ENCODE data around the gene SLC9A7.
"Not testable (repeated sequence)": the region's sequence is repeated elsewhere in the genome, so short reads cannot be mapped to it uniquely, and the experiment has no call there.

The SLC9A7 gene

GRCh38 chrX:46754586-46755061 lies 4.3 kb downstream of the SLC9A7 start:
- no peak for DNase-seq (ENCODE audit: low read depth in 1 of 2, low spot score in 1 of 2)

- DNase-seq (ENCODE audit: low read depth in 1 of 2, low spot score in 1 of 2), result no peak
These were observed 4.9 kb downstream of the SLC9A7 start for GRCh38 chrX:46754036-46754435.

DNA sequence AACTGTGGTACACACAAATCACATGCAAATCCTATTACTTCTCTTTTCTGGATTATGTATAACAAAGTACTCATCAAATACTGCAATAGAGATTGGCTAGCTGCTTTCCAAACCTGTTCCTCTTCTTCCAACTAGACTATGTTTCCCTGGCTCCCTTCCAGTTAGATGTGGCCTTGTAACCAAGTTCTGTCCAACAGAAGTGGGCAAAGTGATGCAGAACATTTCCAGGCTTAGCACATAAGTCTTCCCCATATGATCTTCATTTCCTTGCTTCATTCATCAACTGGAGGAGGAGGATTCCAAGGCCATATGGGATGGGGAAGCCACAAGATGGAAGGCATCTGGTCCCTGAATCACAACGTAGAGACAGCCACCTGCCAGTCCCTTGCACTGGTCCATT lies 8.0 kb downstream of the SLC9A7 start:
- DNase-seq (ENCODE audit: low read depth in 1 of 2, low spot score in 1 of 2), result no peak

- DNase-seq (ENCODE audit: low read depth in 1 of 2, low spot score in 1 of 2), result no peak
These were observed 14.9 kb downstream of the SLC9A7 start for GRCh38 chrX:46744009-46744408.

DNA sequence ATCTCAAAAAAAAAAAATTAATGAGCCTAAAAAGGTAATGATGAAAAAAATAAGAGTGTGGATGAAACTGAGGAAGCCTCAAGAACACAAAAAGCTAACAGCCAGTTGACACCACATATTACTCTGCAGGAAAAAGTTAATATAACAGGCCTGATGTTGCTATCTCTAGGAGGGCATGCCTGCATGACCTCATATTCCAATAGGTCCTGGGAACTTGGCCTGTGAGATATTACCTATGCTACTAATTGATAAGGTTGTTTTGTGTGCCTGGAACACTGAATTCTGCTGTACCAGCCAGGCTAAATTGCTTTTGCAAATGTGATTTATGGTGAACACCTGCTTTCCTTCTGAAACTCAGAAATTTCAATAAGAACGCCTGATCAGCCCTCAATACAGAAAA lies 15.9 kb downstream of the SLC9A7 start:
- no peak for DNase-seq (ENCODE audit: low read depth in 1 of 2, low spot score in 1 of 2)

DNA sequence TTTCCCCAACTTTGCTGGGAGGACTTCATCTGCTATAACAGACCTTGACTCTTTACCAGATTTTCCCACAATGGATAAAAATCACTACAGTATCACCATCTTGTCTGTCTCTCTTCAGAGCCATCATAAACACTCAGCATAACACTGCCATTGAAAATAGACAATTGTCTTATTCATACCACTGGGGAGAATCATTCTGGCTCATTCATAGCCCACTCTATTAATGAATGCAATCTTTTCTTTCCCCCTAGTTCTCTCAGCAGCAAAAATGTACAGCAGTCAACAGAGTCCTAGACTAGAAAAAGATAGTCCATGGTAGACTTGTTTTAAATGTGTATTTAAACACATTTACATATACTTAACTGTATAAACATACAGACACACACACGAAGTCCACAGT lies 19.2 kb downstream of the SLC9A7 start:
- DNase-seq (ENCODE audit: low read depth in 1 of 2, low spot score in 1 of 2), result no peak

DNA sequence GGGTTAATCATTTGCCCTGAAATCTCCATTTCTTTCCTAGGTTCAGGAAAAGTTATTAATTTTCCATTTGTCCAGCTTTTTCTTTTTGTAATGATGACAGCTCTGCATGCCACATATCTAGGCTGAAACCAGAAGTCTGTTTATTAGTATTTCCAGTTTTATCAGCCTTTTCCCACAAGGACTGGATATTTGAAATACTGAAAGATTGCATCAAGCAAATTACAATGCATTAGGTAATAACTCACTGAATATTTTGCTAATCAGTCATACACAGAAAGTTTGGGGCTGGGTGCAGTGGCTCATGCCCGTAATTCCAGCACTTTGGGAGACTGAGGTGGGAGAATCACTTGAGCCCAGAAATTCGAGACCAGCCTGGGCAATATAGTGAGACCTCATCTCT lies 21.5 kb downstream of the SLC9A7 start:
- DNase-seq (ENCODE audit: low read depth in 1 of 2, low spot score in 1 of 2), result no peak

- no peak for DNase-seq (ENCODE audit: low read depth in 1 of 2, low spot score in 1 of 2)
These were observed 21.9 kb downstream of the SLC9A7 start for GRCh38 chrX:46737041-46737440.

DNA sequence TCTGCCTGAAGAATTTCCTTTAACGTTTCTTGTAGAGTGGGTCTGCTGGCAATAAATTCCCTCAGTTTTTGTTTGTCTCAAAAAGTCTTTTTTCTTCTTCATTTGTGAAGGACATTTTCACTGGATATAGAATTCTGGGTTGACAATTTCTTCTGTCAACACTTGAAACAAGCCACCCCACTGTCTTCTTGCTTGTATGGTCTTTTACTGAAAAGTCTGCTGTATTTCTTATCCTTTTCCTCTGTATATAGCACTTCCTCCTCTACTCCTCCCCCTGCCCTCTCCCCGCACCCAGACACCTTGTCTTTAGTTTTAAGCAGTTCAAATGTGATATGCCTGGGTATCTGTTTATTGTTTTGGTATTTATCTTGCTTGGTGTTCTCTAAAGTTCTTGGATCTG lies 23.3 kb downstream of the SLC9A7 start:
- DNase-seq (ENCODE audit: low read depth in 1 of 2, low spot score in 1 of 2), result no peak

DNA sequence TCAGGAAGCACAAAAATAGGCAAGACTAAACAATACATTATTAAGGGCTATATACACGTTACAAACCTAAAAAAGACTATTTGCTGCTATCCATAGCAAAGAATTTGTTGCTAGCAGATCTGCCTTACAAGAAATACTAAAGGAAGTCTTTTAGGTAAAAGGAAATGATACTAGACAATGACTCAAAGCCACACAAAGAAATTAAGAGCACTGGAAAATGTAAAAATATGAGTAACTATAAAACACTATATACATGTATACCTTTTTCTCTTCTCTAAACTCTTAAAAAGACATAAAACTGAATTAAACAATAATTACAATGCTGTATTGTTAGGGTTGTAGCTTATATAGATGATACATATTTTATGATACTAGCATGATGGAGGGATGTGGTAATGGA lies 25.7 kb downstream of the SLC9A7 start:
- no peak for DNase-seq (ENCODE audit: low read depth in 1 of 2, low spot score in 1 of 2)

DNA sequence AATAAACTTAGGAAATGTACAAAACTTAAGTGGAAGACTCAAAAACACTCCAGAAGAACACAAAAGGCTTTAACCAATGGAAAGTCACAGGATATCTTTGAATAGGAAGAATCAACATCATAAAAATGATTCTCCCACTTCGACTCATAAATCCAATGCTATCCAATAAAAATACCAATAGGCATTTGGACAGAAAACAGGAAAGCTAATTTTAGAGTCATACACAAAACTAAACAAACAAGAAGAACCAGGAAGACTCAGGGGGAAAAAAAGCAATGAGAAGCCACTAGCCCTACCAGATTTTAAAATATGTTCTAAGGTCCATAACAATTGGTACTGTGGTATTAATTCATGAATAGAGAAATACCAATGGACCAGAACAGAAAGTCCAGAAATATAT lies 28.2 kb downstream of the SLC9A7 start:
- DNase-seq (ENCODE audit: low read depth in 1 of 2, low spot score in 1 of 2), result no peak

DNA sequence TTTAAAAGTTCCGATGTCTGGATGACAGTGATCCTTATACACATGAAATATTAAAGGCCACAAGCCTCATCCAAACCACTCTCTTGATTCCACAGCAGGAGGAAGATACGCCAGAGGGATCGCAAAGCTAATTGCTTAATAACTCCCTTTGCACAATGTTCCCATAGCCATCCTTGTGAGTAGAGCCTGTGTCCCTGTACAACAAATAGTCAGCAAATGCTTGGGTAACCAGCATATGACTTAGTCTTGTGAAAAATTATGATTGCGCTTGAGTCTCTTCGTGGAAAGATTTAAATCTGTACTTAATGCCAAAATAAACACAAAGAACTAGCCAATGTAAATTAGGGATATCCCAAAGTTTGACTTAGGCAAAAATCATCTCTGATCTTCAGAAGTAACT lies 31.5 kb downstream of the SLC9A7 start:
- no peak for DNase-seq (ENCODE audit: low read depth in 1 of 2, low spot score in 1 of 2)

DNA sequence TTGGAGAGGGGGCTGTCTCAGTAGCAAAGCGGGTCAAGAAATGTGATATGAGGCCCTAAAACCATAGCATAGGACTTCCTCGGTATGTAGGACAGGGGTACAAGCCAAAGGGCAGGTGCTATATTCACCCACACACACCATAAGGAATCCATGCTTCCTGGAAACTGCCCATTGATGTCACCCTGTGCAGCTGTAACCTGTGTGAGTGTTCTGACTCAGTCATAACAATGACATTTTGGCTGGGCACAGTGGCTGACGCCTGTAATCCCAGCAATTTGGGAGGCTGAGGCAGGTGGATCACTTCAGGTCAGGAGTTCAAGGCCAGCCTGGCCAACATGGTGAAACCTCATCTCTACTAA lies 35.4 kb downstream of the SLC9A7 start:
- not testable (repeated sequence) for DNase-seq (ENCODE audit: low read depth in 1 of 2, low spot score in 1 of 2)

GRCh38 chrX:46722742-46723568 lies 36.0 kb downstream of the SLC9A7 start:
- no peak for DNase-seq (ENCODE audit: low read depth in 1 of 2, low spot score in 1 of 2)

DNA sequence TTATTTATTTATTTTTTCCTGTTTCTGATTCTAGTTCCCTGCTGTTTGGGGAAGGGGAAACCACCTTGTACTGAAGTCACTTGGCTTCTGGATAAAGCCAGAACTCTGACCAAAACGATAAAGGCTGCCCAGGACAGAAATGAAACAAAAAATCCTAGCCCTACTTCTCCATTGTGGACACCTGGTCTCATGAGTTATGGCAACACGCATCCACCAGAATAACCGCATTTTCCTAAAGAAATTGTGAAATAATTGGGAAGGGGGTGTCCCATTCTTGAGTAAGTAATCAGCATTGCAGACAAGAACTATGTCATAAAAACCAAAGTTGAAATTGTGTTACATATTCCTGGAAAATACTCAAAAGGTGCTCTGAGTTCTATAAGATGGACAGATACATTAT lies 42.1 kb downstream of the SLC9A7 start:
- DNase-seq (ENCODE audit: low read depth in 1 of 2, low spot score in 1 of 2), result no peak

DNA sequence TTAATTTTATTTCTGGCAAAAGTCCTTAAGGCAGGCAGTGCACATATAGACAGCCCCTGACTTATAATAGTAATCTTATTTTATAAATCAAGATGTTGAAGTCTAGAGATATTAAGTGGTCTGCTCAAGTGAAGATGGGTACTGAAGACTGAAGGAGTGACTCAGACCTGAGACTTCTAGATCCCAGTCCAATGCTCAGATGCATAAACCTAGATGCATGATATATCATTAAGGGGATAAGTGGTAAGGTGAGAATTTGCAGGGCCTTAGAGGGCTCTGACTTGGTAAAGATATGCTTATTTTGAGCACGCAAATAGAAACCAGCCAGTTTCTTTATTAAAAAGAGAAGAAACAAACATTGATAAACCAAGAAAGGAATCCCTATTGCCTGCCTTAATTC lies 42.9 kb downstream of the SLC9A7 start:
- no peak for DNase-seq (ENCODE audit: low read depth in 1 of 2, low spot score in 1 of 2)

DNA sequence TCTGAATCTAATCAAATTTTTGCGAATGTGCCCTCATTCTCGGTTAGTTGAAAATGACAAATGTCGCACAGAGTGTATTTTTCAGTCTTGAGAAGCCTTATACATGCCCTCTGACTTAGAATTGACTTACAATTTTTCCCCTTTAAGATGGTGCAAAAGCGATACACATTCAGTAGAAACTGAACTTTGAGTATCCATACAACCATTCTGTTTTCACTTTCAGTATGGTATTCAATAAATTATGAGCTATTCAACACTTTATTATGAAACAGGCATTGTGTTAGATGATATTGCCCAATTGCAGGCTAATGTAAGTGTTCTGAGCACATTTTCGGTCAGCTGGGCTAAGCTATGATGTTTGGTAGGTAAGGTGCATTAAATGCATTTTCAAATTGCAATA lies 43.4 kb downstream of the SLC9A7 start:
- DNase-seq (ENCODE audit: low read depth in 1 of 2, low spot score in 1 of 2), result no peak

GRCh38 chrX:46713672-46714490 lies 45.0 kb downstream of the SLC9A7 start:
- no peak for DNase-seq (ENCODE audit: low read depth in 1 of 2, low spot score in 1 of 2)

DNA sequence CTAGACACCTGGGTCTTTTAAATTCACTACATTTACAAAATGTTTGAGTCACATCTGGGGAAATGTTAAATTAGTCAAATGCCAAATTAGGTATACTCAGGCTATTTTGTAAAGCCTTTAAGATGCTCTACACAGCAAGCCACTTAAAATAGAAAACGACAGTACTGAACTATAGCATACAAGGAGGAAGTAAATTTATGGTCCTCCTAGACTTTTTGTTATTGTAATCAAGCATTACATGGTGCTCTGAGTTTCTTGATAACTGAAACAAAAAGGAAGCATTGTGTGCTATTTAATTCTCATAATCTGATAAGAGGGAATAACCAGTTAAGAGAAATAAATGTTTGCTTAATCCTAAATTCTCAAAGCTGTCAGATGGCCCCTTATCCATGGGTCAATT lies 46.2 kb downstream of the SLC9A7 start:
- no peak for DNase-seq (ENCODE audit: low read depth in 1 of 2, low spot score in 1 of 2)

DNA sequence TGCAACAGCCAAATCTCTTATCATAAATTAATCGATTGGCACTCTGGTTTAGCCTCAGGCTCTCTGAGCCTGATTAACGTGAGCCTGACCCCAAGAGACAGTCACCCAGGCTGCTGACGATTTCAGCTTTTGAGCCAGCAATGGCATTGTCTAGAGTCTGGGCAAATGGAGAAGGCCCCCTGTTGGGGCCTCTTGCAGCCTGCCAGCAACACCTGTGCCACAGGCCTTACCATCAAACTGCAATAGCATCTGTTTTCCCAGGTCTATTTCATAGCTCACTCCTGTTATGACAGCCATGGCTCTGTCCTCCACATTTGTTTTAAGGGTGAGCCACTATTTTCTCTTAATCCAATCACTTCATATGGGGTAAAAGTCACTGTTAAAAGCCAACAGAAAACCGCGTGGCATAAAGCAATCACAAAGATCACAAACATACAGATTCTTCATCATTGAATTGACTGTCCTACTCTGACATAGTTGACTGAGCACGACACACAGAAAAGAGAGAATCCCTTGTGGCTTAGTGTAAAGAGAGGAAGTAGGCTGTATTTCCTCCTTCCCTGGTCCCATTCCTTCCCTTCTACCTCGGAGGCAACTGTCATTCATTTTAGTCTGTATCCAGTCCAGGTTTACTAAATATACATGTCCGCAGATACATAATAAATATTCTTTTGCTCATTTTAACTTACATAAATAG lies 47.8 kb downstream of the SLC9A7 start:
- DNase-seq (ENCODE audit: low read depth in 1 of 2, low spot score in 1 of 2), result no peak

DNA sequence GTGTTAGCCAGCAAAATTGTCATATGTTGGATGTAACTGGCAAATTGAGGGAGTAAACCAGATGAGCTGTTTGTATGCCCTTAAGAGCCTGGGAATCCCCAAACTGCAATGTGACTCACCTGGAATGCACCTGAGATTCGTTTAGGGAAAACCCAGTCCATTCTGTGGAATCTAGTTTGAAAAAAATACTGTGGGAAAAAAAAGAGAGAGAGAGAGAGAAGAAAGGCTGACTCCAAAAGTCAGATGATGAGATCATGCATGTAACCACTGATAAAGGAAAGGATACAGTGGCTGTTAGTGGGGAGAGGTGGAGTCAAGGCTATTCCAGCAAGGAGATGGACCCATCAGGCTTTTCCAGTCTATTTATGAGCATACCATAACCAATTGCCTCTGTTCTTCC lies 48.5 kb downstream of the SLC9A7 start:
- no peak for DNase-seq (ENCODE audit: low read depth in 1 of 2, low spot score in 1 of 2)

Data from activated T-helper 1 cell treated with anti-CD3 and anti-CD28 coated beads, Interleukin-2, amount 50 U/mL, for 16 hours (primary cell).